T-helper 1 cell treated with Interleukin-12 subunit alpha and Interleukin-12 subunit beta and Interleukin-4 antibody, amounts not matched to agents 30 μg/mL and 1 μg/mL, for 36 hours (primary cell): Measurements from ENCODE around the gene GTF2I.
"Not testable (repeated sequence)": the region's sequence is repeated elsewhere in the genome, so short reads cannot be mapped to it uniquely, and the experiment has no call there.

ENCODE experiments used
- H3K27ac Mint-ChIP-seq: one replicate; pipeline ENCODE4 v1.8.0; 2021; ENCODE audit warnings: mild to moderate bottlenecking, mixed read lengths
- H3K27me3 Mint-ChIP-seq: one replicate; pipeline ENCODE4 v1.8.0; 2021; ENCODE audit warnings: low read depth, mixed read lengths
- H3K36me3 Mint-ChIP-seq: one replicate; pipeline ENCODE4 v1.8.0; 2021; ENCODE audit warnings: low read depth, mixed read lengths
- H3K4me1 Mint-ChIP-seq: one replicate; pipeline ENCODE4 v1.8.0; 2021; ENCODE audit warnings: low read depth, mixed read lengths
- H3K4me3 Mint-ChIP-seq: one replicate; pipeline ENCODE4 v1.8.0; 2021; ENCODE audit warnings: mild to moderate bottlenecking, moderate library complexity, mixed read lengths
- H3K9me3 Mint-ChIP-seq: one replicate; pipeline ENCODE4 v1.8.0; 2021; ENCODE audit warnings: mixed read lengths

The GTF2I gene

GRCh38 chr7:74657692-74658177 is at the start of gene GTF2I:
GTF2I (plus strand) TSS chr7:74657718; CDS start chr7:74689129, 31,411 bp downstream.
- Mint-ChIP-seq H3K27me3 (no peaks in the 10 kb centered on the region), H3K9me3 (no peaks in the 10 kb centered on the region), H3K36me3 (peaks cover 10% of the 10 kb centered on the region), H3K4me1 (peaks cover 37% of the 10 kb centered on the region), H3K27ac (peak within 1 kb of the TSS; percentile 93), H3K4me3 (peak within 1 kb of the TSS; percentile 88)

GRCh38 chr7:74612015-74612829 is 45.3 kb upstream of the GTF2I start:
- no peak overlapping the region for H3K27ac Mint-ChIP-seq
- no peaks in the 10 kb centered on the region for H3K36me3 Mint-ChIP-seq
- peaks cover 12% of the 10 kb centered on the region for H3K4me1 Mint-ChIP-seq
- no peaks in the 10 kb centered on the region for H3K9me3 Mint-ChIP-seq
- H3K27me3 Mint-ChIP-seq: peaks cover 5% of the 10 kb centered on the region
- no peak overlapping the region for H3K4me3 Mint-ChIP-seq

- peak overlapping the region; percentile 64 for H3K4me3 Mint-ChIP-seq
- H3K27me3 Mint-ChIP-seq: no peaks in the 10 kb centered on the region
- peaks cover 21% of the 10 kb centered on the region for H3K4me1 Mint-ChIP-seq
- peak overlapping the region; percentile 68 for H3K27ac Mint-ChIP-seq
- H3K36me3 Mint-ChIP-seq: no peaks in the 10 kb centered on the region
- no peaks in the 10 kb centered on the region for H3K9me3 Mint-ChIP-seq
Observed at GRCh38 chr7:74615933-74616780, 41.4 kb upstream of the GTF2I start.

GRCh38 chr7:74617180-74617744 is 40.3 kb upstream of the GTF2I start:
- Mint-ChIP-seq H3K36me3 (no peaks in the 10 kb centered on the region), H3K27ac (peak overlapping the region; percentile 81), H3K27me3 (no peaks in the 10 kb centered on the region), H3K4me3 (peak overlapping the region; percentile 63), H3K9me3 (no peaks in the 10 kb centered on the region), H3K4me1 (peaks cover 21% of the 10 kb centered on the region)

- Mint-ChIP-seq H3K9me3 (no peaks in the 10 kb centered on the region), H3K36me3 (no peaks in the 10 kb centered on the region), H3K27ac (no peak overlapping the region), H3K4me1 (peaks cover 21% of the 10 kb centered on the region), H3K4me3 (no peak overlapping the region), H3K27me3 (no peaks in the 10 kb centered on the region)
Observed at GRCh38 chr7:74619235-74619860, 38.2 kb upstream of the GTF2I start.

GRCh38 chr7:74622228-74622749 is 35.2 kb upstream of the GTF2I start:
- Mint-ChIP-seq H3K27me3 (no peaks in the 10 kb centered on the region), H3K4me1 (peaks cover 12% of the 10 kb centered on the region), H3K36me3 (no peaks in the 10 kb centered on the region), H3K4me3 (no peak overlapping the region), H3K9me3 (no peaks in the 10 kb centered on the region), H3K27ac (peak overlapping the region; percentile 55)

GRCh38 chr7:74623135-74623534 is 34.4 kb upstream of the GTF2I start:
- H3K27me3 Mint-ChIP-seq: no peaks in the 10 kb centered on the region
- H3K27ac Mint-ChIP-seq: no peak overlapping the region
- H3K4me3 Mint-ChIP-seq: no peak overlapping the region
- no peaks in the 10 kb centered on the region for H3K36me3 Mint-ChIP-seq
- H3K4me1 Mint-ChIP-seq: peaks cover 5% of the 10 kb centered on the region
- H3K9me3 Mint-ChIP-seq: no peaks in the 10 kb centered on the region

- no peaks in the 10 kb centered on the region for H3K9me3 Mint-ChIP-seq
- H3K4me3 Mint-ChIP-seq: no peak overlapping the region
- no peaks in the 10 kb centered on the region for H3K27me3 Mint-ChIP-seq
- H3K36me3 Mint-ChIP-seq: no peaks in the 10 kb centered on the region
- no peak overlapping the region for H3K27ac Mint-ChIP-seq
- H3K4me1 Mint-ChIP-seq: peaks cover 4% of the 10 kb centered on the region
Observed at GRCh38 chr7:74625446-74625845, 32.1 kb upstream of the GTF2I start.

GRCh38 chr7:74627661-74628411 is 29.7 kb upstream of the GTF2I start:
- Mint-ChIP-seq H3K4me3 (no peak overlapping the region), H3K4me1 (peaks cover 4% of the 10 kb centered on the region), H3K36me3 (no peaks in the 10 kb centered on the region), H3K27me3 (no peaks in the 10 kb centered on the region), H3K9me3 (no peaks in the 10 kb centered on the region), H3K27ac (no peak overlapping the region)

GRCh38 chr7:74632505-74632904 is 25.0 kb upstream of the GTF2I start:
- H3K9me3 Mint-ChIP-seq: no peaks in the 10 kb centered on the region
- no peak overlapping the region for H3K4me3 Mint-ChIP-seq
- no peak overlapping the region for H3K27ac Mint-ChIP-seq
- H3K36me3 Mint-ChIP-seq: no peaks in the 10 kb centered on the region
- H3K27me3 Mint-ChIP-seq: no peaks in the 10 kb centered on the region
- H3K4me1 Mint-ChIP-seq: no peaks in the 10 kb centered on the region

- no peak overlapping the region for H3K27ac Mint-ChIP-seq
- H3K36me3 Mint-ChIP-seq: no peaks in the 10 kb centered on the region
- no peaks in the 10 kb centered on the region for H3K9me3 Mint-ChIP-seq
- no peaks in the 10 kb centered on the region for H3K4me1 Mint-ChIP-seq
- H3K4me3 Mint-ChIP-seq: no peak overlapping the region
- no peaks in the 10 kb centered on the region for H3K27me3 Mint-ChIP-seq
Observed at GRCh38 chr7:74633451-74633921, 24.0 kb upstream of the GTF2I start.

GRCh38 chr7:74637745-74638144 is 19.8 kb upstream of the GTF2I start:
- Mint-ChIP-seq H3K4me3 (no peak overlapping the region), H3K36me3 (no peaks in the 10 kb centered on the region), H3K27me3 (no peaks in the 10 kb centered on the region), H3K4me1 (no peaks in the 10 kb centered on the region), H3K9me3 (no peaks in the 10 kb centered on the region), H3K27ac (no peak overlapping the region)

- Mint-ChIP-seq H3K4me3 (peak overlapping the region; percentile 80), H3K4me1 (peaks cover 18% of the 10 kb centered on the region), H3K27ac (peak overlapping the region; percentile 92)
- not testable (repeated sequence) for H3K27me3 Mint-ChIP-seq, H3K9me3 Mint-ChIP-seq, H3K36me3 Mint-ChIP-seq
Observed at GRCh38 chr7:74650055-74650454, 7.5 kb upstream of the GTF2I start.
